ENCODE measurements around the gene RD3L.
"Not testable (repeated sequence)": the region's sequence is repeated elsewhere in the genome, so short reads cannot be mapped to it uniquely, and the experiment has no call there.

RD3L gene

GRCh38 chr14:103941973-103942736, at the start of gene RD3L:
Gene RD3L (minus strand): TSS chr14:103942529. CDS start chr14:103941695, 834 bp downstream.
- no peak for DNase-seq (ENCODE audit: low read depth, low spot score)

GRCh38 chr14:103989964-103990363, 47.6 kb upstream of the RD3L start:
- no peak for DNase-seq (ENCODE audit: low read depth, low spot score)

- DNase-seq (ENCODE audit: low read depth, low spot score) = no peak
Measured at GRCh38 chr14:103989034-103989433, 46.7 kb upstream of the RD3L start.

GRCh38 chr14:103984196-103984595, 41.9 kb upstream of the RD3L start:
- no peak for DNase-seq (ENCODE audit: low read depth, low spot score)

GRCh38 chr14:103980623-103981238, 38.4 kb upstream of the RD3L start:
- DNase-seq (ENCODE audit: low read depth, low spot score) = not testable (repeated sequence)

GRCh38 chr14:103974575-103974974, 32.2 kb upstream of the RD3L start:
- DNase-seq (ENCODE audit: low read depth, low spot score) = no peak

- no peak for DNase-seq (ENCODE audit: low read depth, low spot score)
Measured at GRCh38 chr14:103973354-103973753, 31.0 kb upstream of the RD3L start.

- no peak for DNase-seq (ENCODE audit: low read depth, low spot score)
Measured at GRCh38 chr14:103969961-103970360, 27.6 kb upstream of the RD3L start.

- DNase-seq (ENCODE audit: low read depth, low spot score) = no peak
Measured at GRCh38 chr14:103966631-103967030, 24.3 kb upstream of the RD3L start.

GRCh38 chr14:103961928-103962578, 19.7 kb upstream of the RD3L start:
- no peak for DNase-seq (ENCODE audit: low read depth, low spot score)

GRCh38 chr14:103960457-103961055, 18.2 kb upstream of the RD3L start:
- no peak for DNase-seq (ENCODE audit: low read depth, low spot score)

- no peak for DNase-seq (ENCODE audit: low read depth, low spot score)
Measured at GRCh38 chr14:103949131-103949790, 6.9 kb upstream of the RD3L start.

GRCh38 chr14:103948442-103948841, 6.1 kb upstream of the RD3L start:
- DNase-seq (ENCODE audit: low read depth, low spot score) = no peak

- no peak for DNase-seq (ENCODE audit: low read depth, low spot score)
Measured at GRCh38 chr14:103946975-103947374, 4.6 kb upstream of the RD3L start.

GRCh38 chr14:103943673-103944072, 1.3 kb upstream of the RD3L start:
- no peak for DNase-seq (ENCODE audit: low read depth, low spot score)

GRCh38 chr14:103941462-103941861, 867 bp downstream of the RD3L start:
- DNase-seq (ENCODE audit: low read depth, low spot score) = no peak

GRCh38 chr14:103935102-103935501, 7.2 kb downstream of the RD3L start:
- DNase-seq (ENCODE audit: low read depth, low spot score) = no peak

- DNase-seq (ENCODE audit: low read depth, low spot score) = no peak
Measured at GRCh38 chr14:103932791-103933490, 9.4 kb downstream of the RD3L start.

GRCh38 chr14:103931422-103931821, 10.9 kb downstream of the RD3L start:
- no peak for DNase-seq (ENCODE audit: low read depth, low spot score)

- DNase-seq (ENCODE audit: low read depth, low spot score) = no peak
Measured at GRCh38 chr14:103930051-103930604, 12.2 kb downstream of the RD3L start.

All from activated CD4-positive, CD25-positive, alpha-beta regulatory T cell treated with anti-CD3 and anti-CD28 coated beads, Interleukin-2, amount 50 U/mL, for 16 hours (primary cell).